Transverse colon (tissue), 4 donors: Measurements from ENCODE around the gene TRIM7.

Experiments used
- EP300 ChIP-seq: sonication (generic); formaldehyde crosslinking; IDR thresholded peaks from one replicate; pipeline ENCODE4 v1.6.1; 2017; ENCODE audit warnings: antibody characterized with exemption, low read depth
- POLR2AphosphoS5 ChIP-seq, 3 donors: sonication (generic); formaldehyde crosslinking; IDR thresholded peaks; one replicate each; pipeline ENCODE4 v1.6.1; 2016; ENCODE audit warnings: antibody characterized with exemption in 3 of 3
- TF ChIP-seq, protein P1 (sequence below), 5 experiments: fragments of 200-600 bp in 3 of 5; fragments of 450-650 bp in 2 of 5; sonication (generic) in 3 of 5; IDR thresholded peaks; 1 replicate in 2 of 5; 2 replicates in 3 of 5; pipeline ENCODE4 v1.5.1; 2016 to 2017; ENCODE audit warnings: antibody characterized with exemption in 5 of 5, inconsistent platforms in 3 of 5, mild to moderate bottlenecking in 2 of 5, moderate library complexity in 1 of 5

DNA sequence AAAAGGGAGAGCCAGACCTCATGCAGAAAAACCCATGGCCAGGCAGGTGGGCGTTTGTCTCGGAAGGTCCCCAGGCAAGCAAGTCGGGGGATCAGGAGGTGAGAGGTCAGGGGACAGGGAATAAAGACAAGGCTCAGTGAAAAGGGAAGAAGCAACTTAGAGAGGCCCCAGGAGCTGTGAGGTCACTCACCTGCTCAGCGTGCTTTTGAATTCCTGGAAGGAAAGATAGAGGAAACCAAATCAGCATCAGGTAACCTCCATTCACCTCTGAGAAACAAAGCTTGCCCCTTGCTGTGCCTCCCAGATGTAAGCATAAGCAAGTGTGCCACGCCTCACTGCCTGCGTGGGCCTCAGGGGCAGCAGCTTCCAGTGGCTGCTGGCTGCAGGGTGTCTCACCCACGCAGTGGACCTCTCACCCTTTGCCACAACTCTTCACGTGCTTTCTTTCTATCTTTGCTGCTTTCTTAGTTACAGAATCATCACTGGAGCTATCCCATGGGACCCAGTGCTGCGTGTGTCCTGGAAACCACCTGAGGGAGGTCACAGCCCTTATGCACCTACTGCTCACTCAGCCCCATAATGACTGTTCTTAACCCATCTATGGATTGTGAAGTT lies 6.0 kb downstream of the TRIM7 start:
- TF ChIP-seq, protein P1, sequence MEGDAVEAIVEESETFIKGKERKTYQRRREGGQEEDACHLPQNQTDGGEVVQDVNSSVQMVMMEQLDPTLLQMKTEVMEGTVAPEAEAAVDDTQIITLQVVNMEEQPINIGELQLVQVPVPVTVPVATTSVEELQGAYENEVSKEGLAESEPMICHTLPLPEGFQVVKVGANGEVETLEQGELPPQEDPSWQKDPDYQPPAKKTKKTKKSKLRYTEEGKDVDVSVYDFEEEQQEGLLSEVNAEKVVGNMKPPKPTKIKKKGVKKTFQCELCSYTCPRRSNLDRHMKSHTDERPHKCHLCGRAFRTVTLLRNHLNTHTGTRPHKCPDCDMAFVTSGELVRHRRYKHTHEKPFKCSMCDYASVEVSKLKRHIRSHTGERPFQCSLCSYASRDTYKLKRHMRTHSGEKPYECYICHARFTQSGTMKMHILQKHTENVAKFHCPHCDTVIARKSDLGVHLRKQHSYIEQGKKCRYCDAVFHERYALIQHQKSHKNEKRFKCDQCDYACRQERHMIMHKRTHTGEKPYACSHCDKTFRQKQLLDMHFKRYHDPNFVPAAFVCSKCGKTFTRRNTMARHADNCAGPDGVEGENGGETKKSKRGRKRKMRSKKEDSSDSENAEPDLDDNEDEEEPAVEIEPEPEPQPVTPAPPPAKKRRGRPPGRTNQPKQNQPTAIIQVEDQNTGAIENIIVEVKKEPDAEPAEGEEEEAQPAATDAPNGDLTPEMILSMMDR (IDR thresholded peaks at IDR 0.05) = no peak
- TF ChIP-seq EP300 (no peak), POLR2AphosphoS5 (IDR thresholded peaks at IDR 0.05) (no peak)
